Activated T-helper 2 cell treated with anti-CD3 and anti-CD28 coated beads, Interferon-gamma antibody, Interleukin-2, Interleukin-4, amounts not matched to agents 10 μg/mL and 5 μg/mL and 100 μg/mL, durations not matched to agents 14 hours and 24 hours and 36 hours (primary cell): ENCODE results near the gene ACTRT3. TPM values are rescaled to one million over a fixed set of nuclear protein-coding genes. Genes with fewer than 3 reads are reported as not detected.

ENCODE experiments used
- DNase-seq: peaks from one replicate; pipeline ENCODE4 v3.0.0; 2021; ENCODE audit warnings: low spot score
- H3K27ac Mint-ChIP-seq: one replicate; pipeline ENCODE4 v1.8.0; 2021; ENCODE audit warnings: mixed read lengths
- H3K27me3 Mint-ChIP-seq: one replicate; pipeline ENCODE4 v1.8.0; 2021; ENCODE audit warnings: low read depth, mixed read lengths
- H3K36me3 Mint-ChIP-seq: one replicate; pipeline ENCODE4 v1.8.0; 2021; ENCODE audit warnings: low read depth, mixed read lengths
- H3K4me1 Mint-ChIP-seq: one replicate; pipeline ENCODE4 v1.8.0; 2021; ENCODE audit warnings: low read depth, mixed read lengths
- H3K4me3 Mint-ChIP-seq: one replicate; pipeline ENCODE4 v1.8.0; 2021; ENCODE audit warnings: low read depth, mild to moderate bottlenecking, moderate library complexity, mixed read lengths
- H3K9me3 Mint-ChIP-seq: one replicate; pipeline ENCODE4 v1.8.0; 2021; ENCODE audit warnings: mixed read lengths
- intact Hi-C: fragments of 100-400 bp; cut with micrococcal nuclease; formaldehyde crosslinking; loops from one replicate; pipeline ENCODE4 v1.15.1; 2023
- total RNA-seq: library from RNA; stranded (reverse); gene quantifications from 2 replicates; pipeline ENCODE4 v1.2.3, GENCODE V29; 2022

The ACTRT3 gene
- total RNA-seq, 1 donor from 2014 or later: 1.7 TPM

DNA sequence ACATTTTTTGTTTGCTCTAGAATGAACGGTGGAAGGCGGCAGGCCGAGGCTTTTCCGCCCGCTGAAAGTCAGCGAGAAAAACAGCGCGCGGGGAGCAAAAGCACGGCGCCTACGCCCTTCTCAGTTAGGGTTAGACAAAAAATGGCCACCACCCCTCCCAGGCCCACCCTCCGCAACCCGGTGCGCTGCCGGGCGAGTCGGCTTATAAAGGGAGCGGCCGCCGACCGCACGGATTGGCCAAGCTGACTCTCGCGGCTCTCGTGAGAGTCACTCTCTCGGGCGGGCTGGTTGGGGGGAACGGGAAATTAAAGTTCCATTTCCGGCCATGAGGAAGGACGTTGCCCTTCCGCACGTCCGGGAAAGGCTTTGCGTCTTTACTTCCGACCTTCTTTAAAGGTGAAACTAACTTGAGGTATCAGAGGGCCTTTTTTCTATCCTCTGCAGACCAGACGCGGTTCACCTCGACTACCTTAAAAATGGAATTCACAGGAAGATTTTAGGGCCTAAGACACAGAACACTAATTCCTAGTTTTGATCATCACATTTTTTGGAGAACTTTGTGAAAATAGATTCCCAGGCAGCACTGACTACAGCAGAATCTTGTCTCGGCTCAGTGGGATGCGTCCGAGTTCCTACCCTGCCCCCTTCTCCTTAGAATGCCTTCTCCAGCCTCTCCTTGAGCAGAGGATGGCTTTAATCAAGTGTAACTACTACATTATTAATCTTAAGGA is 4.3 kb downstream of the ACTRT3 start, which contains the start of gene TERC:
Gene TERC, minus strand, starts transcription at position 179 of the 731 bp plus-strand sequence.
- DNase-seq: peak; percentile 88
- peaks cover 26% of the 10 kb centered on the region for H3K4me1 Mint-ChIP-seq
- no peaks in the 10 kb centered on the region for H3K9me3 Mint-ChIP-seq
- intact Hi-C loops: loop anchor here (1.0 to 10.0 kb wide), 9 partner anchors 7 to 1142 kb away; partner anchors contain the start of genes EIF5A2, GPR160, LRRC34 and LRRIQ4
- H3K27ac Mint-ChIP-seq: peak within 1 kb of the TSS; percentile 92
- H3K4me3 Mint-ChIP-seq: peak within 1 kb of the TSS; percentile 90
- no peaks in the 10 kb centered on the region for H3K27me3 Mint-ChIP-seq
- no peaks in the 10 kb centered on the region for H3K36me3 Mint-ChIP-seq

DNA sequence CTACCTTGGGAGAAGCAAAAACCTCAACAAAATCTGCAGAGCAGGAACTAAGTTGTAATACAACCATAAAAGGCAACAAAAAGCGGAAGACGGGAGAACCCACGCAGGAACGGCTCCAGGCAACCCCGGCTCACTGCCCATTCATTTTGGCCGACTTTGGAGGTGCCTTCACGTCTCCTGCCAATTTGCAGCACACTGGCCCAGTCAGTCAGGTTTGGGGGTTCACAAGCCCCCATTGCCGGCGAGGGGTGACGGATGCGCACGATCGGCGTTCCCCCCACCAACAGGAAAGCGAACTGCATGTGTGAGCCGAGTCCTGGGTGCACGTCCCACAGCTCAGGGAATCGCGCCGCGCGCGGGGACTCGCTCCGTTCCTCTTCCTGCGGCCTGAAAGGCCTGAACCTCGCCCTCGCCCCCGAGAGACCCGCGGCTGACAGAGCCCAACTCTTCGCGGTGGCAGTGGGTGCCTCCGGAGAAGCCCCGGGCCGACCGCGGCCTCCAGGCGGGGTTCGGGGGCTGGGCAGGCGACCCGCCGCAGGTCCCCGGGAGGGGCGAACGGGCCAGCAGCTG is 5.0 kb downstream of the ACTRT3 start:
- H3K4me1 Mint-ChIP-seq: peaks cover 26% of the 10 kb centered on the region
- intact Hi-C loops: loop anchor here (1.0 to 10.0 kb wide), 8 partner anchors 8 to 1093 kb away; partner anchors contain the start of genes GPR160, LRRC34, LRRIQ4 and PHC3
- H3K36me3 Mint-ChIP-seq: no peaks in the 10 kb centered on the region
- peak; percentile 60 for DNase-seq
- no peaks in the 10 kb centered on the region for H3K27me3 Mint-ChIP-seq
- H3K27ac Mint-ChIP-seq: peak overlapping the region; percentile 92
- no peaks in the 10 kb centered on the region for H3K9me3 Mint-ChIP-seq
- H3K4me3 Mint-ChIP-seq: peak overlapping the region; percentile 90

DNA sequence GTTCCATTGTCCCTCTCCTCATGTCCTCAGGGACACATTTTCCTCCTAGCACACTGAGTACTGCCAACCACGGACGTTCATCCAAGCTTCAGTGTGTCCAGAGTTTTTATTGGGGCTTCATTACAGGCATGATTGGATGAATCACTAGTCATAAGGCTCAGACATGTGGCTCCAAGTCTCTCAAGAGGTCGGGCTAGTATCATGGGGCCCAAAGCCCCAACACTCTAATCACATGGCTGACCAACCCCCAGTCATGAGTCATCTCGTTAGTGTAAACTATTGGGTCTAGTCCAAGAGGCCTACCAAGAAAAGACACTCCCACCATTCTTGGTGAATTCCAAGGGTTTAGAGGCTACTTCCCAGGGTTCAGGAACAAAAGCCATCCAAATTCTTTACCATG is 8.9 kb downstream of the ACTRT3 start:
- peaks cover 3% of the 10 kb centered on the region for H3K27me3 Mint-ChIP-seq
- H3K9me3 Mint-ChIP-seq: no peaks in the 10 kb centered on the region
- no peak for DNase-seq
- peaks cover 39% of the 10 kb centered on the region for H3K4me1 Mint-ChIP-seq
- intact Hi-C loops: loop anchor here (5.0 to 10.0 kb wide), 4 partner anchors 102 to 1097 kb away; partner anchors contain the start of gene GPR160
- H3K4me3 Mint-ChIP-seq: no peak overlapping the region
- no peaks in the 10 kb centered on the region for H3K36me3 Mint-ChIP-seq
- no peak overlapping the region for H3K27ac Mint-ChIP-seq

DNA sequence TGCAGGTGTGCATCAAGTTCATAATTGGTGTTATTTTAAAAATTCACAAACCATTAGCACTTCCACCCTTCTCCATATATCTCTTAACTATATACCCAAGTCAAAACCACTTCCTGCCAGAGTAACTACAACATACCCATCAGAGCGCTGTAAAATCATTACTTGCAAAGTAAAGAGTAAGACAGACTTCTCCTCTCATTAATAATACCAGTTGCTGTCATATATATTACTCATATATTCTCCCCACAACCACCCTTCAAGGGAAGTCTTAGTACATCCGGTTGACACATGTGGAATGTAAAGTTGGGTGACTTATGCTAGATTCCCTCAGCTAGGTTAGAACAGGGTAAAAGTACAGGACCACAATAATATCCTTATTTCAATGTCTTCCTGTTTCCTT is 10.1 kb downstream of the ACTRT3 start:
- DNase-seq: no peak
- H3K36me3 Mint-ChIP-seq: no peaks in the 10 kb centered on the region
- intact Hi-C loops: loop anchor here (2.0 to 10.0 kb wide), 3 partner anchors 14 to 614 kb away; partner anchors contain the start of genes MECOM and MYNN

DNA sequence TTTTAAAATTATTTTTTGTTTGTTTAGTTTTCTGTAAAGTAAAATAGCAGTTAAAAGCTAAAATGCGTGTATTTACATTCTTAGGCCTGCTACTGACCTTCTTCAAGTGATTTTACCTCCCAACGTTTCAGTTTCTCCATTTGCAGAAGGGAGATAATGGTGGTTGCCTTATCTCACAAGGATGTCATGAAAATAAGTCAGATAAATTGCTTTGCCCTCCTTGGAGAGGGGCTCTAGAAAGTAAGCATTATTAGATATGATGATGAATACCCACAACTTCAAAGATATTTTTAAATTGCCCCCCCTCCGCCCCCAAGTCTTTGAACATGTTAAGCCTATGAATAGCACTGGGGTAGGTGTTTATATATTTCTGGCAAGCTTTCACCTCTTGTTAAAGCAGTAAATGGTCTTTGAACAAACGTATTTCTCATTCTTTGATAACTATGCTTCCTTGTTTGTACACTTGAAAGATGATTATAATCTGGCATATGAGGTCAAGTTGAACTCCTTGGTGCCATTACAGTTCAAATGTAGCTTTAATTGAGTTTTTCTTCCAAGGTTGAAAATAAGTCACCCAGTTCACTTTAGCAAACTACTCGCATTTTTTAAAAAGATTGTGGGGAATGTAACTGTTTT is 10.9 kb downstream of the ACTRT3 start:
- intact Hi-C loops: loop anchor here (2.0 to 10.0 kb wide), 3 partner anchors 14 to 614 kb away; partner anchors contain the start of genes MECOM and MYNN
- no peak overlapping the region for H3K27ac Mint-ChIP-seq
- peaks cover 32% of the 10 kb centered on the region for H3K4me1 Mint-ChIP-seq
- no peaks in the 10 kb centered on the region for H3K36me3 Mint-ChIP-seq
- H3K4me3 Mint-ChIP-seq: no peak overlapping the region
- DNase-seq: no peak
- H3K9me3 Mint-ChIP-seq: no peaks in the 10 kb centered on the region
- peaks cover 3% of the 10 kb centered on the region for H3K27me3 Mint-ChIP-seq

More for the DNA sequence above, 10.1 kb downstream of the ACTRT3 start:
- H3K27ac Mint-ChIP-seq: peak overlapping the region; percentile 40
- peaks cover 3% of the 10 kb centered on the region for H3K27me3 Mint-ChIP-seq
- H3K9me3 Mint-ChIP-seq: no peaks in the 10 kb centered on the region
- peaks cover 37% of the 10 kb centered on the region for H3K4me1 Mint-ChIP-seq
- H3K4me3 Mint-ChIP-seq: no peak overlapping the region

DNA sequence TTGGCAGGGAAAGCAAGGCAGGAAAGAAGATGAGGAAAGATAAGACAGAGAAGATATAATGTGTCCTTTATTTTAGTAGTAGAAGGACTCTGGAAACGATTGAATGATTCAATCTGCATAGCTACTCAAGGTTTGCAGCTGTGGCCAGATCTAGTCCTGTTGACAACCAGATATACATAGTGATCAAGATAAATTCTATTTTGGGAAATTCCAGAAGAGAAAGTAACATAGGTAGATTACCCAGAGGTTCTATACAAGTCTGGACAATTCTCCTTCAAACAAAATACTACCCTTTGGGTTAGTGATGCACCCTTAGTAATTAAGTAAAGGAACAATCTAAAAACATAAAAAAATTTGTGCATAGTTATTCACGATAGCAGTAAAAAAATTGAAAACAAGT is 13.9 kb downstream of the ACTRT3 start:
- intact Hi-C loops: loop anchor here (5.0 to 10.0 kb wide), 2 partner anchors 93 to 611 kb away; partner anchors contain the start of gene MECOM
- Mint-ChIP-seq H3K36me3 (no peaks in the 10 kb centered on the region), H3K4me1 (peaks cover 28% of the 10 kb centered on the region), H3K27me3 (peaks cover 14% of the 10 kb centered on the region), H3K4me3 (no peak overlapping the region), H3K9me3 (no peaks in the 10 kb centered on the region), H3K27ac (no peak overlapping the region)
- no peak for DNase-seq

DNA sequence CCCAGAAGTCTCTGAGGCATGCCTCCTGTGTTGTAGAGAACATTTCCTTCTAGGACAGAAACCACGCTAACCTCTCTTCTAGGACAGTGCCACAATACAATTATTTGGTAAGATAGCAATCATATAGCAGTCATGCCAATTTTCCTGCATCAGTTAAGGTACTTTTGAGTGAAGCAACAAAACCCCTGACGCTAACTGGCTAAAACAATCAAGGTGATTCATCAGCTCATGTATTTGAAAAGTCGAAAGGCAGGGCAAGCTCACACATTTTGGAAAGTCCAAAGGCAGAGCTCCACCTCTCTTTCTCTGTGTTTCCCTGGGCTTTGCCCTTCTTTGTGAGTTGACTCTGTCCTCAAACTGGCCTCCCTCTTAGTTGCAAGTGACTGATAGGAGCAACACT is 14.7 kb downstream of the ACTRT3 start:
- H3K27me3 Mint-ChIP-seq: peaks cover 14% of the 10 kb centered on the region
- no peaks in the 10 kb centered on the region for H3K9me3 Mint-ChIP-seq
- intact Hi-C loops: loop anchor here (5.0 to 10.0 kb wide), 2 partner anchors 92 to 610 kb away; partner anchors contain the start of gene MECOM
- peaks cover 27% of the 10 kb centered on the region for H3K4me1 Mint-ChIP-seq
- H3K36me3 Mint-ChIP-seq: no peaks in the 10 kb centered on the region
- no peak overlapping the region for H3K4me3 Mint-ChIP-seq
- no peak for DNase-seq
- H3K27ac Mint-ChIP-seq: no peak overlapping the region

DNA sequence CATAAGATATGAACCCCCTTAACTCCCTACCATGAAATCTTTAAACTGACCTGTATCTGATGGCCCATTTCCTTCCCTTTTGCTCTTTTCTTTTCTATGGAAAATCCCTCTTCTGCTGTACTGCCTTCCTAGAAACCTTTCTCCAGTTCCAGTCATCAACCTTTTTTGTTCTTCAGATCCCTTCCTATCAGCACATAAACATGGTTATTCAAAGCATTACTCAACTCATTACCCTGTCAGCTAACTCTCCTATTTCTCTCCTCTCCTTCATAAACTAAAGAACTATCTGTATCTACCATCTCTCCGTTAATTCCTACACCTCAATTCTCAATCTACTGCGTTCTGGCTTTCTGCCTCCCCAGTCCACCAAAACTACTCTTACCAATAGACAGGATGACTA is 17.5 kb downstream of the ACTRT3 start:
- peaks cover 25% of the 10 kb centered on the region for H3K27me3 Mint-ChIP-seq
- no peak for DNase-seq
- no peak overlapping the region for H3K27ac Mint-ChIP-seq
- no peaks in the 10 kb centered on the region for H3K36me3 Mint-ChIP-seq
- no peaks in the 10 kb centered on the region for H3K9me3 Mint-ChIP-seq
- intact Hi-C loops: loop anchor here (10.0 kb wide), 1 partner anchor 607 kb away; no protein-coding TSS in a partner anchor
- peaks cover 17% of the 10 kb centered on the region for H3K4me1 Mint-ChIP-seq
- H3K4me3 Mint-ChIP-seq: no peak overlapping the region

DNA sequence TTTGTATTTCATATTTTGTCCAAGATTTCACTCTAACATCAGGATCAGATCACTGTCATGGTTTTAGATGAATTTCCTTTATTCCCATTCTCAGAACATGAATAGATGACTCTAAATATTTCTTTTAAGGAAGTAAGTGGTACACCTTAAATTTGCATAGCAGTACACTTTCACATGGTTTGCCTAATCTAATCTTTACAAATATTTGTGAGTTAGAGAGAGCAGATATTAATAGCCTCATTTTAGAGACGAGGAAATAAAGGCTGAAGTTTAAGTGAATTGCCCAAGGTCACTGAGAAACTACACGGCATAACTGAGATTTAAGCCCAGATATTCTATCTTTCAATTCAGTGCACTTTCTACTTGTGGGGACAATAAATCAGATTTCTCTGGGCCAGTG is 18.7 kb downstream of the ACTRT3 start:
- intact Hi-C loops: loop anchor here (10.0 kb wide), 1 partner anchor 606 kb away; no protein-coding TSS in a partner anchor
- peaks cover 31% of the 10 kb centered on the region for H3K27me3 Mint-ChIP-seq
- H3K27ac Mint-ChIP-seq: no peak overlapping the region
- H3K9me3 Mint-ChIP-seq: no peaks in the 10 kb centered on the region
- no peak for DNase-seq
- no peak overlapping the region for H3K4me3 Mint-ChIP-seq
- H3K36me3 Mint-ChIP-seq: no peaks in the 10 kb centered on the region
- peaks cover 15% of the 10 kb centered on the region for H3K4me1 Mint-ChIP-seq

DNA sequence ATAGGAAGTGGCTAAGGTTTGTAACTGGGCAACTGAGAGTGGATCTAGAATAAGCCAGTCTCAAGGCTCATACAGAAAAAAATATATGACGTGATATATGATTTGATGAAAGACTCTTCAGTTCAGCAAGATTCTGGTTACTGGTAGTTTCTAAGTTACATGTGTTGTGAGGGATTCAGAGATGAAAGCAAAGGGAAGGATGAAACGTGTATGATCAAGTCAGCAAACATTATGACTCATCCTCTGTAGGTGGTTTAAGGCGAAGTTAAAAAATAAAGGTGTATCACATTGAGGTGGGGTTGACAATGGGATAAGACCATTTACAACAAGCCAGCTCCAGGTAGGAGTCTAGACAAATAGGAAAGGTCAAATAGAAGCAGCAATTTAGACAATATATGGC is 20.7 kb downstream of the ACTRT3 start:
- Mint-ChIP-seq H3K4me3 (no peak overlapping the region), H3K27me3 (peaks cover 35% of the 10 kb centered on the region), H3K9me3 (no peaks in the 10 kb centered on the region), H3K36me3 (no peaks in the 10 kb centered on the region), H3K4me1 (peaks cover 11% of the 10 kb centered on the region), H3K27ac (no peak overlapping the region)
- DNase-seq: no peak
- intact Hi-C loops: no loop called here

DNA sequence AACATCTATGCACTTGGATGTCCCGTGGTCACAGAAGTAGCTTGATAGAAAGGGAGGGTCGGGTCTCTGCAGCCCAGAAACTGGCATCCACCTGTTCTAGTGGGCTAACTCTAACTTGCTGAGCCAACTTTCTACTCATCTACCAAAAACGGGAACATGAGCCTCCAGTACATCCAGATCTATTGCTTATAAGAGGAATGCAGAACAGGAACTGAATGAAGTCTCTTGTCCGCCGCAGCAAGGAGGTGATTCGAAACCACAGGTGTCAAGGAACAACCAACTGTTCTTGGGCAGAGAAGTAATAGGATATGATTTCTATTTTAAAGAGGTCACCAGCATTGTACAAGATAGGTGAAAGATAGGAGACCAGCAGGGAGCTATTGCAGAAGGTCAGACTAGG is 22.4 kb downstream of the ACTRT3 start:
- H3K36me3 Mint-ChIP-seq: no peaks in the 10 kb centered on the region
- peaks cover 27% of the 10 kb centered on the region for H3K27me3 Mint-ChIP-seq
- H3K27ac Mint-ChIP-seq: no peak overlapping the region
- H3K4me3 Mint-ChIP-seq: no peak overlapping the region
- H3K4me1 Mint-ChIP-seq: peaks cover 8% of the 10 kb centered on the region
- no peak for DNase-seq
- intact Hi-C loops: no loop called here
- H3K9me3 Mint-ChIP-seq: no peaks in the 10 kb centered on the region

DNA sequence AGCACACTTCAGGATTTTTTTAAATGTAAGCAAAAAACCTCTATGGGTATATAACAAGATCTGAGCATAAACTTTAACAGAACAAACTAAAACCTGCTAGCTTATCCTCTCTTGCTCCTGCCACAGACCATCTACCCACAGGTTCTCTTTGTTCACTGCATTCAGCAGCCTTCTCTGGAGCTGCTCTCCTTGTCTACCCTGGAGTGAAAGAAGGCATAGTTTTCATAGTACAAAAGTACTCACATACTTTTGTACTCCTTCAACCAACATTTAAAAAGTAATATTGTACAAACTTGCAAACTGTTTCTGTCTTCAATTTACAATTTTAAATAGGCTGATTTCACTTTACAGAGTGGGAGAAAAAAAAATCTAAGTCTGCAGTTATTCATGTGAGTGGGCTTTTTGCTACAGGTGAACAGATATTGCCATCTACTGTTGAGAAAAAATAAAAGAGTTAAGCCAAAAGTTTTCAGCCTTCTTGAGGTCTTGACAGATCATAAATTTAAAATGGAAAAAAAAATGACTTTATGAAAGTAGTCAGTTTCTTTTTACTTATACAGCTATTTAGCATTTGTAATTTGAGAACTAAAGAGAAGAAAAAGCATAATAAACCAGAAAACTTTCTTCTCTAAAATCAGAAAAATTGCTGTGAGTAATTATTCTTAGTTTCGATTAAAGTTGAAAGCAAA is 24.9 kb downstream of the ACTRT3 start:
- DNase-seq: no peak
- H3K27ac Mint-ChIP-seq: no peak overlapping the region
- intact Hi-C loops: no loop called here
- H3K4me1 Mint-ChIP-seq: peaks cover 7% of the 10 kb centered on the region
- H3K9me3 Mint-ChIP-seq: no peaks in the 10 kb centered on the region
- peaks cover 26% of the 10 kb centered on the region for H3K27me3 Mint-ChIP-seq
- no peak overlapping the region for H3K4me3 Mint-ChIP-seq
- H3K36me3 Mint-ChIP-seq: no peaks in the 10 kb centered on the region
